Activated CD4-positive, alpha-beta T cell treated with anti-CD3 and anti-CD28 coated beads, Interleukin-2, amount 50 U/mL, for 4 hours (primary cell): ENCODE data around the gene IQGAP3.

Experiments used
- DNase-seq, 2 experiments: peaks; one replicate each; pipeline ENCODE4 v3.0.0-alpha.2; 2020

IQGAP3 gene

DNA sequence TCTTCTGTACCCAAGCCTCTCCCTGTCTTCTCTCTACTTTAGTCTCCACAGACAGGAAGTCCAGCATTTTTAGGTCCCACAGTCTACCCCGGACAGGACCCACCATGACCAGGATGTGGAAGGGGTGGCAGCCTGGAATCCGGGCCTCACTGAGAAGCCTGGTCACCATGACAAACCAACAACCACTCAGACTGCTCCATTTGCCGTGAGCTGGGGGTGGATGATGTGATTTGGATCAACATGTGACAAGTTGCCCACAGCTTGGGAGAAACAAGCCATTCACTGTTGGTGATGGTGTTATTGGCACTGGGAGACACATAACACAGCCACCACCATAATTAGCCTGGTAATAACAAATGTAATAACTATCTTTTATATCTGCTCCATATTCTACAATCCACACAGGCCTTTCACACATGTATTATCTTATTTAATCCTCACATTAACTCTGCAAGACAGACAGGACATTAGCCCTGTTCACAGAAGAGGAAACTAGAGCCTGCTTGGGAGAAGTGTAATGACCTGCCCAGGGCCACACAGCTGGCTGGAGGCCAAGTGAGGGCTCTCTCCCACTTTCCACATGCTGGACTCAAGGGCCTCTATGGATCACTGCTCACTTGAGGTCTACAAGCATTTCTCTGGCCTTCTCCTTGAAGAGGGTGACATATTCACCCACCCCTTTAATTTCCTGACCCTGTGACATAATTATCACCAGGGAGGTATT, 94.7 kb downstream of the IQGAP3 start:
- DNase-seq, result no peak

DNA sequence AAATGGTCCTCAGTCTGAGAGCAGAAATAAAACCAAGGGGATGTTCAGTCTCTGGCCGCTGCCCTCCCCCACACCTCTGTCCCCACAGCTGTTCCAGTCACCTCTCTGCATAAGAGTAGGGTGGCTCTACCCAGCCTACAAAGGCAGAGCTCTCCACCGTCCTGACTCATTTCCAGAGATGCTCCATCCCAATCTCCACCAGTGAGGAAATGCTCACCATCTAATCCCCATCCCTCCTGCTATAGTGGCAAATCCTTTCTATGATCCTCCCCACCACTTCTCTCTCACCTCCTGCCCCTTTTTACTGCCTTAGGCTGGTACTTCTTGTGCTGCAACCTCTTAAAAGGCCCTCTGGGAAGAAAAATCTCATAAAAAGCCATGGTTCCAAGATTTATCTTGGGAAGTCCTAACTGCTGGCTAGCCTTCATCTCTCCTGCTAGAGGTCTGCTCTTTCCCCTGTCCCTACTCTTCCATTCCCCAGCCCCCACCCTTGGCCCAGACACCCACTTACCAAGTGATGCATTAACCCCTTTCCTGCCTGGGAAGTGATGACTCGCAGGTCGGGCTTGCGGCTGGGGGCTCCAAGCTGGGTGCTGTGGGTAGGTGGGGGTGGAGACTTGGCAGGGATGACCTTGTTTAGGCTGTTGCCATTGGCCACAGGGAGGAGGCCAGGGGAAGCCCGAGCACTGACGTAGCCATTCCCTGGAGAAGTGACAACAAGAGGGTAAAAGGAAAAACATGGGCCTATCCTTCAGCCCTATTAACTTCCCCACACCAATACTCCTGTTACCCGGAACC, 95.7 kb downstream of the IQGAP3 start:
- no peak for DNase-seq

DNA sequence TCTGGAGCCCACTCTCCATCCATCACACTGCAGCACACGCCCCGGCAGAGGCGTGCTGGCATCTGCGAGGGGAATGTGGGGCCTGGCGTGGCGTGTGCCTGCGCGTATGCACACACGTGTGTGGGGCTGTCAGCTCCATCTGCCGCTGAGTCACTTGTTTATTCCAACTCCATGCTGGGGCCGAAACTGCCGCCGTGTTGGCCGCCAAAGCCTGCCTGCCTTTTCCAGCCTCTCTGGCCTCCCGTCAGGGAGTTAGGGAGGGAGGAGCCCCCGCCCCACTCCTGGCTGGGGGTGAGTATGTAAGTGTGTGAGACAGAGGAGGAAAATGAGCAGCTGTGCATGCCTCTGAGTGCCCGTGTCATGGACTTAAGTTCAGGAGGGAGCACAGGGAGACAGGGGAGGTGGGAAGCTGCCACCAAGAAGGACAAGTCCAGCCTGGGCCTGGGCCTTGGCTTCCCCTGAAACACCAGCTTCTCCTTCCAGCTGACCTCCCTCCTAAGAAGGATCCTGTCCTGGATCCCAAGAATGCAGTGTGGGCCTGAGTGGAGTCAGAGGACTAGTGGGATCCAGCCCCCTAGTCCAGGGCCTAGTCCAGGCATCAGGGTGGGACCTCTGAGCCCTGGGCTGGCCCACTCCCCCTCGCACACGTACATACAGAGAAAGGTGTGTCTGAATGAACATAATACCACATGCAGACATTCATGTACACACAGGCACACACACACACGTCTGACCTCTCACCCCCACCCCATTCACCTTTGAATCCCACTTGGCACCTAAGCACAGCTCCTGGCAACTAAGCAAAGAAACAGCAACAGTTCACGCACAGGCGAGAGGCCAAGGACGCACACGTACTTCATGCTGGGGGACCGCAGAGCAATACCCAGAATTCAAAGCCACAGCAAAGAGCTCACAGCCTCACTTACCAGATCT, 96.5 kb downstream of the IQGAP3 start:
- DNase-seq, result no peak
